Heart right ventricle (tissue), 16 donors: Measurements from ENCODE around the gene BMERB1. TPM values are rescaled to one million over a fixed set of nuclear protein-coding genes. Genes with fewer than 3 reads are reported as not detected.
"Not testable (repeated sequence)": the region's sequence is repeated elsewhere in the genome, so short reads cannot be mapped to it uniquely, and the experiment has no call there.

Source experiments
- ATAC-seq, 8 donors: fragments of 200-7000 bp; cut with Tn5 transposase; one replicate each; pipeline ENCODE4 v1.9.1; 2020; ENCODE audit warnings: mild to moderate bottlenecking in 8 of 8, moderate library complexity in 8 of 8, moderate number of reproducible peaks in 1 of 8
- DNase-seq, 2 donors: peaks; one replicate each; pipeline ENCODE4 v3.0.0-alpha.2; 2020
- H3K27ac ChIP-seq, 10 donors: fragments of 200-600 bp; sonication (generic) in 2 of 10; one replicate each; pipeline versions ENCODE4 v1.5.0 to v1.8.0; 2020 to 2022; ENCODE audit warnings: mild to moderate bottlenecking in 3 of 10
- H3K27me3 ChIP-seq, 7 donors: fragments of 200-600 bp; one replicate each; pipeline ENCODE4 v1.8.0; 2021 to 2022; ENCODE audit warnings: mild to moderate bottlenecking in 2 of 7
- H3K36me3 ChIP-seq, 9 donors: fragments of 200-600 bp; sonication (generic) in 1 of 9; one replicate each; pipeline versions ENCODE4 v1.5.0 to v1.8.0; 2020 to 2022; ENCODE audit warnings: mild to moderate bottlenecking in 2 of 9
- H3K4me1 ChIP-seq, 9 donors: fragments of 200-600 bp; sonication (generic) in 1 of 9; one replicate each; pipeline versions ENCODE4 v1.5.0 to v1.8.0; 2020 to 2022; ENCODE audit warnings: mild to moderate bottlenecking in 4 of 9
- H3K4me3 ChIP-seq, 10 donors: fragments of 200-600 bp; sonication (generic) in 2 of 10; one replicate each; pipeline versions ENCODE4 v1.5.0 to v1.8.0; 2020 to 2022; ENCODE audit warnings: mild to moderate bottlenecking in 7 of 10, moderate library complexity in 2 of 10
- H3K9me3 ChIP-seq, 11 donors: fragments of 200-600 bp in 10 of 11; sonication (generic) in 2 of 11; one replicate each; pipeline versions ENCODE4 v1.5.0 to v1.8.0; 2013 to 2022; ENCODE audit warnings: mild to moderate bottlenecking in 2 of 11, control low read depth in 1 of 11, moderate library complexity in 1 of 11
- CTCF ChIP-seq, 9 donors: fragments of 200-600 bp; sonication (generic) in 2 of 9; IDR thresholded peaks; one replicate each; pipeline versions ENCODE4 v1.5.0 to v1.8.0; 2021 to 2022; ENCODE audit warnings: antibody characterized with exemption in 9 of 9, mild to moderate bottlenecking in 5 of 9, moderate library complexity in 1 of 9
- whole genome bisulfite sequencing, 2 donors: extraction: QIAGEN DNeasy Blood & Tissue Kit; methylation state at CpG; one replicate each; pipeline ENCODE4 v1.1.7; 2013; ENCODE audit warnings: inconsistent platforms in 1 of 2; 5-methylcytosine and 5-hydroxymethylcytosine counted together
- intact Hi-C, 10 donors: fragments of 100-400 bp; cut with DNase I; formaldehyde crosslinking; loops; one replicate each; pipeline versions ENCODE4 v1.11.1 to v1.14.2; 2022
- long read RNA-seq, 3 donors: library from polyadenylated mRNA; unstranded; transcript quantifications; one replicate each; pipeline ENCODE4 v2.0.0, GENCODE V29; 2020 to 2021
- polyA plus RNA-seq, 2 donors: library from polyadenylated mRNA; stranded (reverse); fragments of 200-250 nt; gene quantifications; one replicate each; pipeline ENCODE4 v1.2.3, GENCODE V29; 2013
- total RNA-seq, 10 donors: library from RNA; stranded (reverse); fragmentation: NEBNext Ultra II Directional in 3 of 10; extraction: Animal tissue kit (Norgen Biotek cat#: 25700) in 3 of 10; gene quantifications; one replicate each; pipeline versions ENCODE4 v1.2.1 to v1.2.4, GENCODE V29; 2021 to 2023
- donor health status: Arrhythmogenic right ventricular cardiomyopathy.
- donor health status: ischemic (EF 13 %, LVEDD 7.1; RV severe dilation, severe dysfunction).
- donor health status: healthy with polysubstance abuse.
- donor health status: DM: no; HTN: yes; CAD: no.
- donor health status: DM: no; HTN: no; CAD: no.
- donor health status: ischemic (EF 25% LVEDD 6.9; RV normal size, moderate dysfunction).
- donor health status: ischemic (EF 25% LVEDD 5.7; RV mildly dilated, moderate dysfunction).
- donor health status: healthy.
- donor health status: DM: yes; HTN: yes; CAD: no.
- donor health status: Ischemic cardiomyopathy.
- donor health status: ischemic (EF 35%, LVEDD 5.7; RV mildly dilated, moderate dysfunction).
- donor health status: nonischemic (EF 11% LVEDD 7.7; RV severe dilation, severe dysfunction).
- donor health status: DM: yes; HTN: yes; CAD: no.
- donor health status: PGD.
- donor health status: ischemic (EF 29% LVEDD 5.4; RV normal size, mild dysfunction).
- donor health status: nonischemic (EF 23%, LVEDD 6.1; RV moderate dilation, normal function).

Gene BMERB1
- total RNA-seq (100 to 1,000 TPM in 3 of 10 donors, 10 to 100 TPM in 7; 59.9 to 121 (median 87.6) TPM), polyA plus RNA-seq (10 to 100 TPM; 16.5 to 54.0 TPM)
- long read RNA-seq, donor 1, transcript C16orf45-201 (6 exons, 2,404 nt) = major isoform, 112 of 124 reads
- long read RNA-seq, donor 1, partial matches to known transcripts = 9 of 124 reads
- long read RNA-seq, donor 1, other reads (novel, unspliced or antisense) = 3 of 124 reads
- long read RNA-seq, donor 2, transcript C16orf45-201 (6 exons, 2,404 nt) = major isoform, 93 of 107 reads
- long read RNA-seq, donor 2, partial matches to known transcripts = 11 of 107 reads
- long read RNA-seq, donor 2, other reads (novel, unspliced or antisense) = 3 of 107 reads
- long read RNA-seq, donor 3, transcript C16orf45-201 (6 exons, 2,404 nt) = major isoform, 328 of 348 reads
- long read RNA-seq, donor 3, partial matches to known transcripts = 2 of 348 reads
- long read RNA-seq, donor 3, other reads (novel, unspliced or antisense) = 17 of 348 reads

GRCh38 chr16:15434425-15435215 lies at the start of gene BMERB1:
BMERB1 (plus strand) TSS chr16:15434588; CDS start chr16:15434654, 66 bp downstream.
- intact Hi-C loops = loop anchor here in 5 of 10 donors (1.0 to 10.0 kb wide), 6 partner anchors 25 to 180 kb away; no protein-coding TSS in a partner anchor

GRCh38 chr16:15388060-15388459 lies 46.3 kb upstream of the BMERB1 start:
- H3K27ac ChIP-seq, ATAC-seq, H3K36me3 ChIP-seq, H3K9me3 ChIP-seq, intact Hi-C loops, DNase-seq, H3K4me1 ChIP-seq, H3K27me3 ChIP-seq, H3K4me3 ChIP-seq: not testable (repeated sequence)
- 83% methylated on average over 6 of the region's 6 CpGs for WGBS, 2 donors

More at GRCh38 chr16:15434425-15435215, at the start of gene BMERB1:
- Histone ChIP-seq H3K27me3 (peaks cover 0 to 38% (median 0%) of the 10 kb centered on the region in 7 donors), H3K36me3 (no peaks in the 10 kb centered on the region), H3K4me1 (peaks cover 3 to 22% (median 9%) of the 10 kb centered on the region in 9 donors), H3K27ac (peak within 1 kb of the TSS; percentile 45 to 87 (median 76)), H3K9me3 (no peaks in the 10 kb centered on the region), H3K4me3 (peak within 1 kb of the TSS; percentile 63 to 92 (median 82))
- peak; percentile 78 to 79 for DNase-seq
- peak; percentile 93 to 97 (median 96) for ATAC-seq
- TF ChIP-seq CTCF (IDR thresholded peaks at IDR 0.05) = no peak
- WGBS, 2 donors = 0% methylated on average over 52 to 63 of the region's 63 CpGs

- intact Hi-C loops, H3K27me3 ChIP-seq, H3K4me3 ChIP-seq, H3K27ac ChIP-seq, ATAC-seq, DNase-seq, H3K4me1 ChIP-seq, H3K9me3 ChIP-seq, H3K36me3 ChIP-seq: not testable (repeated sequence)
- 79 to 82% methylated on average over 5 of the region's 5 CpGs for WGBS, 2 donors
Observed at GRCh38 chr16:15389916-15390315, 44.5 kb upstream of the BMERB1 start.

GRCh38 chr16:15393025-15393424 lies 41.4 kb upstream of the BMERB1 start:
- H3K27me3 ChIP-seq = peaks cover 0 to 13% (median 4%) of the 10 kb centered on the region in 7 donors
- 92 to 95% methylated on average over 7 of the region's 8 CpGs for WGBS, 2 donors
- H3K36me3 ChIP-seq, intact Hi-C loops, H3K4me1 ChIP-seq, H3K9me3 ChIP-seq, ATAC-seq, H3K4me3 ChIP-seq, H3K27ac ChIP-seq, DNase-seq: not testable (repeated sequence)

- 4 to 5% methylated on average over 78 to 79 of the region's 79 CpGs for WGBS, 2 donors
- peak; percentile 83 to 93 (median 89) for ATAC-seq
- peak; percentile 26 to 61 for DNase-seq
- H3K9me3 ChIP-seq, H3K36me3 ChIP-seq, intact Hi-C loops, H3K4me1 ChIP-seq: not testable (repeated sequence)
- H3K27me3 ChIP-seq = peaks cover 0 to 13% (median 4%) of the 10 kb centered on the region in 7 donors
- H3K27ac ChIP-seq = peak within 1 kb of the TSS in 9 of 10 donors; percentile 40 to 79 (median 70)
- peak within 1 kb of the TSS in 9 of 10 donors; percentile 42 to 66 (median 62) for H3K4me3 ChIP-seq
Observed at GRCh38 chr16:15395631-15396508, 38.5 kb upstream of the BMERB1 start, which contains the start of gene MPV17L. MPV17L (plus strand) TSS chr16:15395754; CDS start chr16:15395898, 144 bp downstream.

GRCh38 chr16:15396509-15396829 lies 37.9 kb upstream of the BMERB1 start:
- Histone ChIP-seq H3K27ac (peak overlapping the region in 7 of 10 donors; percentile 65 to 79 (median 70)), H3K27me3 (peaks cover 0 to 13% (median 4%) of the 10 kb centered on the region in 7 donors), H3K4me3 (peak overlapping the region in 8 of 10 donors; percentile 42 to 66 (median 62))
- H3K4me1 ChIP-seq, H3K9me3 ChIP-seq, DNase-seq, intact Hi-C loops, H3K36me3 ChIP-seq: not testable (repeated sequence)
- WGBS, 2 donors = 75 to 84% methylated on average over 8 of the region's 8 CpGs
- ATAC-seq = peak in 2 of 8 donors; percentile 15 to 42
